HG02623 (cell line): Measurements from ENCODE around the gene BMAL1.

Experiments
- ATAC-seq: cut with Tn5 transposase; IDR thresholded peaks from one replicate; pipeline ENCODE4 v1.9.1; 2021; ENCODE audit warnings: moderate library complexity; ENCODE audit not compliant: unreplicated experiment

Gene BMAL1

DNA sequence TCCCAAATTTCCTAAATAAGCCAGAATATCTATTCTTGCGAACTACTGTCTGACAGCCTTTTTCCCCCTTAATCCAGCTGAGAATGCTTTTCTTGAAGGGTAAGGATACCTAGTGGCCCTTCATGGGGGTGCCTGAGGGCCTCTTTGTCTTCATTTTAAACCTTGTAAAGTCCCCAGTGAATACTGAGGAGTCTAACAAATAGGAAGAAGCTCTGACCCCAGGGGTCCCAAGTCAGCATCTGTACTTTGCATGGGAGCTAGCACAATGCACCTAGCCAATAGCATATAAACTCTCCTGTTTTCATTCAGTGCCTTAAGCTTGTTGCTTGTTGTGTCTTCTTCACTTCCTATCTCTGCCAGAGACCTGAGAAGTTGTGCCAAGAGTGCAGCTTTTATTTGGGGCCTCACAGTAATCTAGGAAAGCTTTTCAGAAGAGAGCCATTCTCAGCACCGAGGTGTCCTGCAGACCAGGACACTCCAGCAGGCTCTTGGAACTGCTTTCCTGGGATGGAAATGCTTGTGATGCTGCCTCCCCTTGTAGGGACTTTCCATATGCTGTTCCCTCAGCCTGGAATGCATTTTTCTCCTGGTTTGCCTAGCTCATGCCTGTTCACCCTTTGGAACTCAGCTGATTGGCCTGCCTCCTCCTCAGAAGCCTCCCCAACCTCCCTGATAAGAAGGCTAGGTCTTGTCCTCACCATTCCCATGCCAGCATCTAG is 37.2 kb downstream of the BMAL1 start:
- ATAC-seq = no peak

DNA sequence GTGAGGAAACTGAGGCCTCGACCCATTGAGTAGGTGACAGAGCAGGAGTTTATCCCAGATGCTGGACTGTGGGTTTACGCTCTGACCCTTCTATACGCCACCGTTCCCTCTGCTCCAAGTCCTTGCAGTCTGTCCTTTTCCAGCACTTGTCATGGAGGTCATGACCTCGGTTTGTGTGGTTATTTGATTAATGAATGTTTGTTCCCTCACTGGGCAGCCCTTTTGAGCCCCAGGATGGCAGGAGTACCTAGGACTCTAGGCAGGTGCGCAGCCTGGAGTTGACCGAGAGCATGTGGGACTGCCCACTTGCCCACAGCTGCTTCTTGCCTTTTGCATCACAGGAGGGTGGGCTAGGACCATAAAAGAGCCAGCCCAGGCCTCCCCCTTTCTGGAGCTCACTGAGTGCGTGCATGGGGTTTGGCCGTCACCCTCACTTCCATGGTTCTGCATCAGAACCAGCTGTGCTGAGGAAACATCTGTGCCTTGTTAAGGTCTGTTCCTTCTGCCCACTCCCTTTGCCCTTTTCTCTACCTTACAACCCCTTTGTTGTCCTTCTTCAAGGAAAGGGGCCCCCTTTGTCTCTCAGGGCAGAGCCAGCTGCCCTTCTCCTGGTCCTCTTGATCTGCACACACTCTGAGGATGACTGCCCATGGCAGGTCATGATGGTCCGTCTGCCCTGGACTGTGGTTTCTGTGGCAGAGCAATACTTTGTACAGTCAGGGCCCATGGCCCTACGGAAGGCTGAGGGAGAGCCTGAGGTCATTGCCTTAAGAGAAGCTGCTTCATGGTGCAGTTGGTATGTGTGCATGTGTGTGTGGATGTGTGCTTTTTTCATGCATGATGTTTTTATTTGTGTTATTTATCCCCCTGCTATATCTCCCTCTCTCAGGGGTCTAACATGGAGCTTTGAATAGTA is 38.2 kb downstream of the BMAL1 start:
- no peak for ATAC-seq

DNA sequence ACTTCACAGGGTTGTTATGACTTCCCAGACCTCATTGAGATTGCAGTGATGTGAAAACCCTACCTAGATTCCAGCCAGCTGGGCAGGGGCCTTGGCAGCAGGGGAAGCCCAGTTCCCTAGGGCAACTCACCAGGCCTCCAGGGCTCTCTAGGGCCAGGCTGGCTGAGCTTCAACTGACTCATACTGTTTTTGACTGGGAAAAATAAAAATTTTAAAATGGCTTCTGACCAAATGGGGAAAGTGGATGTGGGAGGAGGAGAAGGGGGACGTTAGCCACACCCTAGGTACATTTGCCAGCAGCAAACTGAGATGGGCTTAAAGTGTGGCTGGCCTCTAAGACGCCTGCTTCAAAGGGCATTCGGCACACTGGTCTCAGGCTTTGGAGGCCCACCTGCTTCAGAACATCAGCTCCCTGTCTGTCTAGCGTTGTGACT is 39.0 kb downstream of the BMAL1 start:
- no peak for ATAC-seq

DNA sequence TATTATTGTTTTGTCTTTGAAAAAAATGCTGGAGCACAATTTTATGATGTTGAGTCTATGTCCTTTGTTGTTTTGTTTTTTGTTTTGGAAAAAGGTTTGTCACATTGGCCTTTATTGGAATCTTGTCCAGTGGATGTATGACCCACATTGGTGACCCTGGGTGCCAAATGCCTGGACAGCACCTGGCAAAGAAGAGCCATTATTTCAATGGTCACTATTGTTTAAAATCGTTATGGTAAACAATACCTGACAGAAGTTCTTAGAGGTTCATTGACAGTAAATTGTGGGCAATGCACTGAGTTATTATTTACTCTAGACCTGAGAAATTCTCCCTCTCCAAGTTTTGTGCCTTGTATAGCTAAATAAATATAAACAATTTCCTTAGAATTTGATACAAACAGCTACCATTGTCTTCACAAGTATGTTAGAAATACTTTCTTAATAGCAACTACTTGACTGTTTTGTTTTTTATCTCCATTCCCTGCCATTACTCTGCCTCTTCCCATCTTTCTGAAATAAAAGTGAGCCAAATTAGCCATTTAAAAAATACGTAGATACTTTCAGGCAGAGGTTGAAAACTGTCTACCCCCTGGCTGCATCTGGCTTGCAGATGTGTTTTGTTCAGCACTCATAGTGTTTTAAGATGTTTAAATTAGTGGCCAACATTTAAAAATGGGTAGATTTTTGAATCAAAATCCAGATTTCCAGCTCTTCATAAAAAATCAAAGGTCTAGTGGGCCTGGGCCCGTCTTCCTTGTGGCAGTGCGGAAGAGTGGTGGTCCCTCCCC is 39.9 kb downstream of the BMAL1 start:
- no peak for ATAC-seq

DNA sequence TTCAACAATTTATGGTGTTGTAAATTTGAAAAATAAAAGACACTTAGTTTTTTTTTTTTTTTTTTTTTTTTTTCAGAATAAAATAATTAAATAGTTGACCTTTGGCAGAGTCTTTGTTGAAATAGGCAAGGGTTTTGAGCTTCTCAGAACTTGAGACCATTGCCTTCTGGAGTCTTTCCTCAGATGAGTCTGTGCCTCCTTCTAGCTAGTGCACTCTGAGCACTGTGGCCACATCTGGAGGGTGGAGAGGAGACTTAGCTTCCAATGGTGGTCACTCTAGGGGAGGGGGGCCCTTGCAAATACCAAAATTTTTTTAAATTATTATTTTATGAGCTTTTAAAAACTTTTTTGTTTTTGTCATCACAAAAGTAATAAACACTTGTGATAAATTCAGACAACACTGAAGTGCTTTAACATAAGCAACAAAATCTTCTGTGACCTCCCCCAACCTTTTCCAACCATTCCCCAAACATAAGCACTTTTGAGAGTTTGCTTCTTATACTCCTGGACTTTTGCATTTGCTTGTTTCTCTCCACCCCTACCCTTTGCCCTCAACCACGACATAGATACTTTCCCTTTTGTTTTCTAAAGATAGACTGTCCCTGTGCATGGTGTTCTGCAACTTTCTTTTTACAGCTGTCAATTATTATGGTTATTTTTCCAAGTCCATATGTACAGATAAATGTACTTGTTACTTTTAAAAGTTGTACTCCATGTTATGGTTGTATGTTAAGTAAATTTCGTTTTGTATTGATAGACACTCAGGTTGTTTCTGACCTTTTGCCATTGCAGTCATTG is 41.1 kb downstream of the BMAL1 start:
- ATAC-seq = peak; percentile 82

DNA sequence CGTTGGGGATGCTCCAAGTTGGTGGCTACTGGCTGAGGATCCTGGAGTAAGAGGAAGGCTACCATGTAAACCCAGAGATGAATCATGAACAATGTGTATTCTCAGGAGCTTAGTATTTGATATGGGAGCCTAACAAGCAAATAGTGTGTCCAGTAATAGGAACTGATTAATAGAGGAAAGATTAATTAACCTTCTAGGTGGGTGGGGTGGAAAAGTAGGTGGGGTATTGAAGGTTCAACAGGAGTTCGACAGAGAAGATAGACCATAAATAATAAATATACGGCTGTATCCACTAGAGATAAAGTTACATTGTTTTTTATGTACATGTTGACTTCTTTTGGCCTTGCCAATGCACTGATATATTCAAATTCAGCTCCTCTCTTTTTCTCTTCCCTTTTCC is 43.1 kb downstream of the BMAL1 start:
- ATAC-seq = no peak

DNA sequence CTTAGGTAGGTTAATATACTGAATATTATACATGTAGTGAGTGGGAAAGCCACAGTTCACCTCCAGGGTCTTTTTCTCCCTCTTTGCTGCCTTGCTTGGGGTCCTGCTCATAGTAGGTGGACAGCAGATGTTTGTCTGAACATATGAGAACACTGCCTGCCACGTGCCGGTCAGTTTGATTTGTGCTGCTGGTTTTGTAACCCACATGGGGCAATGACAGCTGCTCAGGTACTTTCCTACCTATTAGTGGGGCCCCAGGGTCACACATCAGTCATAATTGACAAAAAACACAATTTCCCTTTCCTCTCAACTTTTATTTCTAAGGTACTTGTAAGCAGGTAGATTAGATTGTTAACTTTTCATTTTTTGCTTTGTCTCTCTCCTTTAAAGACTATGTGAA is 43.8 kb downstream of the BMAL1 start:
- no peak for ATAC-seq

DNA sequence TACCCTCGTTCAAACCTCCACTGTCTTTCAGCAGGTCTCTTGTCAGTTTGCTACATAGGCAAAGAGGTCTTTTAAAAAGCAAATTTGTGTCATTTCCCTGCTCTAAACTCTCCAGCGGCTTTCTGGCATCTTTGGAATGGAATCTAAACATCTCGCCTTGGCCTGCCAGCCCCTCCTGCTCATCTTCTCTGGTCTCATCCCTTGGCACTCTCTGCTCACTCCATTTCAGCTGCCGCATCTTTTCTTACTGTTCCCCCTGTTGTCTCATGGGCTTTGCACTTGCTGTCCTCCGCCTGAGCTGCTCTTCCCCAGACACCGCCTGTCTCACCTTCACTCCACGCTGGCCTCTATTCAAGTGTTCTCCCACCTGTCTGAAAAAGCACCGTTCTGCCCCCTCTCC is 46.6 kb downstream of the BMAL1 start:
- no peak for ATAC-seq

DNA sequence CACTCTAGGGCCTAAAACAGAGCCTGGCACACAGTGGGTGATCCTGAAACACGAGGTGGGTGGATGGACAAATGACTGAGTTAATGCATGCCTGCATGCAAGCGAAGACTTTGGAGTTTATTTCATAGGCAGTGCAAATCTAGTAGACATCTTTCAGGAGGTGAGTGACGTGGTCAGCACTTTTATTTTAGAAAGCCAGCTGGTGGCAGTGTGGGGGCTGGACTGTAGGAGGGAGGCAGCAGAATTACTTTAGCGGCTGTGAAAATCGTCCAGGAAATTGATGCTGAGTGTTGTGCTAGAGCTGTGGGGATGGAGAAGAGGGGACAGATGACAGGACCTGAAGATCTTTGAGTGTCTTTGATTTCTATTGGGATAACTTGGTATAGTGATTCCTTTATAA is 47.1 kb downstream of the BMAL1 start:
- no peak for ATAC-seq

DNA sequence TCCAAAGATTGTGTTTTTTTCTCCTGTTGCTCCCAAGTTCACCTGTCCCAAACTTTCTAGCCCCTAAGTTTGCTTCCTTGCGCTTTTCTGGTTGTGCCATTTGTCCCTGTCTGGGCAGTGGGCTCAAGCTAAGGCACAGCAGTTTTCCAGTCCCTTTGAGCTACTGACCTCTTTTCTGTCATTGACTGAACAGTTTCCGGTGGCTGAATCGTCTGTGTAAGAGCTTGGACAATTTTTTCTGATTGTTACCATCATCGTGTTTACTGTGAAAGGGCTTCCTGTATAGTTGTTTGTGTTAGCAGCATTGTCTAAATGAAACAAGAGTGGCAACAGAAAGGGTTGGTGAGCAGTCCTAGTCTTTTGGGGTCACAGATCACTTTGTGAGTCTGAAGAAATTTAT is 49.8 kb downstream of the BMAL1 start:
- no peak for ATAC-seq

DNA sequence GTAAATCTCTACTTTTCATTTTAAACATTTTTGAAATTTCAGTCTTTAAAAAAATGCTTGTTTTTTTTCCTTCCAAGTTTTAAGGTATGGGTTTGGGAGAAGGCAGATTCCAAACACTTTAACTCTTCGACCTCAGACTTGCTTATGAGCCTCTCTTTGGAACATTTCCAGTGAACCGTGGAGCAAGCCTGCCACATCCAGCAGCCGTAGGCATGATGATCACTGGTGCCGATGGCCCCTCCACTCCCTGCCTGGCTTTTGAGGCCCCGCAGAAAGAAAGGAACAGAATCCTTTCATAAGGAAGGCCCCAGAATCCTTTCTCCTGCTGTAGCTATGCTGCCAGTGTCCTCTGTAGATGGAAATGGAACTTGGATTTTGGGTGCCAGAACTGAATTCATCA is 50.7 kb downstream of the BMAL1 start:
- no peak for ATAC-seq

DNA sequence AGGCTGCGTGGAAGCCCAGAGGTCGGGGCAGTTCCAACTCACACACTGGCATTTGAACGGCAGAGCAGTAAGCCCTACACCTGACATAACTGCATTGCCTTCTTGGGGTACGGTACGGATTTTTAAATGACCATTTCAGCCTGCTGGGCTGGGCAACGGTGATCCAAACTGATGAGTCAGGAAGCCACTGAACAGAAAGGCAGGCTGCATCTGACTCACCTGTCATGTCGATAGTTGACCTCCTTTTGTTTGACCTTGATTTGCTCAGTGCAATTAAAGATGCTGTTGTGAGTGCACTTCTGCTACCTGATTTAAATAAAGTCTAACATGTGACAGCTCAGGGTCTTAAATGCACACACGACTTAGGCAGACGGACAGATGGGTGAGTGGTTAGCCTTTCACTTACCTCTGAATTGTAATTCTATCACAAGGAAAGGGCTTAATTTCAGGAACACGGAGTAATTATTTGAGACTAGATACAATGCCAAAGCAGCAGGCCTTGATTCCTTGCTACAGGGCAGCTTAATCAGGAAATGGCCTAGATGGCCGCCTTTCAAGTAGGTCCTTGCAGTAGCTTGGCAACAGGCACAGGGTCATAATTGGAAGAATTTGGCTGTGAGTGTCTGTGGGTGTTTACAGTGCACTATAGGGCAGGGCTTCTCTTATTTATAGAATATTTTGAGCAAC is 52.2 kb downstream of the BMAL1 start:
- ATAC-seq = no peak

DNA sequence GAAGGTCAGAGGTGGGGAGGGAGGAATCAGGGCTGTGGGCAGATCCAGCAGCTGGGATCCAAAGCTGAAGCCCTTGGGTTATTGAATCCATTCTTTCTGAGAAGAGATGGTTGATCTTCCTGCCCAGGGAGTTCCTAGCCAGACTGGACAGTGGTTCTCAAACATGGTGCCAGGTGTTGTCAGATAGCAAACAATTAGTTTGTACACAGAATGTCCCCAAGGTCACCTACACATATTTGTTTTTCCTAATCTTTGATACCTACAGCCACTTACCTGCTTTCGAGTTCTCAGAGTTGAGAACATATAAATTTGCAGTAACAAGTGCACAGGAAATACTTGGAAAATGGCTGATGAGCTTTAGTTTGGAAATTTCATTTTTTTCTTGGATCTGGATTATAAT is 54.5 kb downstream of the BMAL1 start:
- no peak for ATAC-seq

DNA sequence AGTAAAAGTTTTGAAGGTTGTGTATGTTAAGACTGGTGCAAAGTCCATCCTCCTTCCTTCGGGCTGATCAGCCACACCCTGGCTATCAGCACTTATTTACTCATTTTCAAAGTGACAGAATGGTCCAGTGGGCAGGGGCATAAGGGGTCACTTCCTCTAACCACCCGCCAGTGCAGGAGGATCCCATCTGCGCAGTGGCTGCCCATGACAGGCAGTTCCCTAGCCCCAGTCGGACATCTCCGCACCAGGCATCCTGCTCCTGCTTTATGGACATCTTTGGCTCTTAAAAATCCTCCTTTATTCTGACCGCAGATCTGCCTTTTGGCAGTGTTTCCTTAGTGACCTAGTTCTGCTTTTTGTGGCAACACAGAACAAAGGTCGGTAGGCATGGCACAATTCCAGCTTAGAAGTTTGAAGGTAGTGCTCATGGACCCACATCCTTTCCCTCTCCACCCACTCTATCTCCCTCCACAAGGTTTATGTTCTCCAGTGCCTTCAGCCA is 55.9 kb downstream of the BMAL1 start:
- ATAC-seq = no peak

DNA sequence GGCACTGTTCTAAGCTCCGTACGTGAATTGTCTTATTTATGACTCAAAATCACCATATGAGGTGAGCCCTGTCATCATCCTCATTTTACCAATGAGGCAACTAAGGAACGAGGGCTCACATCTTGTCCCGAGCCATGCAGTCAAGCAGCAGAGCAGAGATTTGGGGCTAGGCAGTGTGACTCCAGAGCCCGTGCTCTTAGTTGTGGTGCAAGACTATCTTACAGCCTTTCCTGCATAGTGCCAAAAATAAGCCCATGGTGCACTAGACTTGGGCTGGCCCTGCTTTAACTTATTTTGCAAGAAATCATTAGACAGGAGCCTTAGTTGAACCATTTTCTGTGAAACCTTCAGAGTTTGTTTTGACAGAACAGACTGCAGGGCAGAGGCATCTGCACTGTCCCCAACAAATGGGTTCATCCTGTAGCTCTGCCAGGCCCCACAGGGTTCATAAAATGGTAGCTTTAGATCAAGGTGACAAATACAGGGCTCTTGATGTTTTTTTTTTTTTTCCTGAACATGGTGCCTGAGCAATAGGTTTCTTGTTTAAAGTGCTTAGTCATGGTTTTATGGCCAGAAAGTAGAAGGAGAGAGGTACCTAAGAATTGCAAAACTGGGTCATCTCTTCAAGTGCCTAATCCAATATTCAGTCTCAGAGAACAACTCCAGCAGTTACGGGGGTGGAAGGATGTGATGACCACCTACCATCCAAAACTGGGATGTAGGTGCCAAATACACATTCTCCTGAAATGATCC is 56.6 kb downstream of the BMAL1 start:
- no peak for ATAC-seq

DNA sequence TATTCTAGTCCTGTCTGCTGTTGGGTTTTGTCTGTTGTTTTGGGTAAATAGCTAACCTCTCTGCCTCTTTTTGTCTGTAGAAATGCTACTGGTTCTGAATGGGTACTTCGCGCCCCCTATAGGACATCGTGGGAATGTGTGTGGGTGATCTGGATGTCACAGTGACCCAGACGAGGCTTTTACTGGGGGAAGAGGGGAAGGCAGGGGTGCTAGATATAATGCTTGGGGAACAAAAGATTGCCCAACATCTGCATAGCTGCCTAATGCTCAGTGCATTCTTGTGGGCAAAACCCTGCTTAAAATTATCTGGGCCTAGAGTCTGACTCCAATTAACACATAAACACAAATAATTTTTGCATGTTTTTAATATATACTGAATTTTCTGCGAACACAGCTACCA is 57.7 kb downstream of the BMAL1 start:
- peak; percentile 54 for ATAC-seq

DNA sequence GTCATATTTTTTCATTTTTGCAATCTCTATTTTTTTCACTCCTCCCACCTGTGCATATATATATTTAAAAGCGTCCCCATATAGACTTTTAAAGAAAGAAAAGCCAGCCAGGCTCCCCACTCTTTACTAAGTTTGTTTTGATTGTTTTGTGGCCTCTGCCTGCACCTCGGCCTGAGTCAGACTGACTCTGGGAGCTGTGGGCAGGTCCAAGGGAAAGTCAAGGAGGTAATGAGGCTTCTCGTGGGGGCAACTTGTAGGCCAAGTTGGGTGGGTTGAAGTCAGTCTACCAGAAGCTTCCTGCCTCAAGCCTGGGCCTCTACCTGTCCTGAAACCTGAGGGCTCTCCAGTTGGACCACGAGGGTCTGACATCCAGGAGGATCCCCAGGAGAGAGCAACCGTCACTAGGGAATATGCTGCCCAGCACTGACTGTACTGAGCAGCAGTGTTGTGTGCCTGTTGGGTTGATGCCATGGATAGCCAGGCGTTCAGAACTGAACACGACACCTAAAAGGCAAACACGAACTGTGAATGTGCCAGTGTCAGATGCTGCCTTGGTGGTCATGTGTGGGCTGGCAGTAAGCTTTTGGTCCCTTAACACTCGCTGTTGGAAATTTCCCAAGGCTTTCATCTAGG is 58.8 kb downstream of the BMAL1 start:
- ATAC-seq = no peak

DNA sequence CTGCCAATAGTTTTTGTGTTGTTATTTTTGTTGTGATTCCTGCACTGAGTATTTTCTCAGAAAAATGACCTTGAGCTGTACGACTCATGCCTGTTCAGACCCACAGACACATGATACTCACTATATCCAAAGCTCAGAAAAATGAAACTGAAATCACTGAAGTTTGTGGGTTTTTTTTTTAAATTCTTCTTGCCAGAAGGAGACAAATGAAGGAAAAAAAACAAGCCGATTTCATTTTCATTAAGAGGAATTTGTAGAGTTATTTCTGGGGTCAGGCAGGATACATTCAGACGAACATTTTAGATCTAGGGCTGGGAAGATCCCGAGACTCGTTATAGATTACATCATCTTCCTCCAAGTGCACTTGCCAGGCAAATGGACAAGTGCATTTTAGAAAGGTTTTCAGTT is 60.4 kb downstream of the BMAL1 start:
- ATAC-seq = no peak
